ENCODE measurements around the gene GALK2. TPM values are rescaled to one million over a fixed set of nuclear protein-coding genes. Genes with fewer than 3 reads are reported as not detected.
"Not testable (repeated sequence)": the region's sequence is repeated elsewhere in the genome, so short reads cannot be mapped to it uniquely, and the experiment has no call there.

The GALK2 gene
- total and polyA plus RNA-seq, 9 donors: 13.4 to 26.5 (median 15.4) TPM

DNA sequence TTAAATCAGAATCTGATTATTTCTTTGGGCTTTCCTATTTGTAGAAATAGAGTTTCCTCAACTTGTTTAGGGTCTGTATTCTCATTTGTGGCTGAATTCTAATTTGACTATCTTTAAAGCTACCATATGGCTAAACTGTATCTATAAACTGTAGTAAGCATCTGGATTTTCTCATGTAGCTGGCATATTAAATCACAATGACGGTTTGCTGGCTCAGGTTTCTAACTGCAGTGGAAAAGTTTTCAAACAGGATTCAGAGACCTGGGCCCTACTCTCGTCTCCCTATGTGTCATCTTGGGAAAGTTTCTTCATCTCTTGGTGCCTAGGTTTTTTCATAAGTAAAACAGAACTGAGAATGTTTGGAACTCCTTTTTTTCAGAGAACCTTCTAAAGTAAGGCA lies 68.3 kb downstream of the GALK2 start:
- Histone ChIP-seq H3K27me3 (ENCODE audit: control insufficient read depth, insufficient read depth, low read length) (no peaks in the 10 kb centered on the region), H3K4me1 (ENCODE audit: control insufficient read depth, insufficient read depth, low read length) (no peaks in the 10 kb centered on the region), H3K36me3 (ENCODE audit: control insufficient read depth, insufficient read depth, low read length) (peaks cover 6% of the 10 kb centered on the region), H3K9me3 (replicated peaks; ENCODE audit: control insufficient read depth, low read depth, low read length) (no peaks in the 10 kb centered on the region), H3K4me3 (ENCODE audit: low read length) (no peak overlapping the region), H3K27ac (ENCODE audit: low read length) (peak overlapping the region; percentile 50)
- DNase-seq: peak; percentile 89
- WGBS (ENCODE audit: insufficient coverage): 0% methylated on average over 1 of the region's 2 CpGs

DNA sequence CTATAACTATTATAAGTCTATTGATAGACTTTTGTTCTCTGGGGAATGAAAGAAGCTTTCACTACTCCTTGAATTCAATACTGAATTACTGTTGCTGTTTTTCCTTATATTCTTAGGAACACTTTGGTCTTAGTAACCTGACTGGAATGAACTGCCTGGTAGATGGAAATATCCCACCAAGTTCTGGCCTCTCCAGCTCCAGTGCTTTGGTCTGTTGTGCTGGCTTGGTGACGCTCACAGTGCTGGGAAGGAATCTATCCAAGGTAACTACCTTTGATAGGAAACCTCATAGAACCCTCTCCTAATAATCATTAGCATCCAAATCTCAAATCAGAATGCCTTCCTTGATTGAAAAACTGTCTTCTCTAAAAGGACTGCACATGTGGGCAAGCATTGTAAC lies 69.1 kb downstream of the GALK2 start:
- H3K27me3 ChIP-seq (ENCODE audit: control insufficient read depth, insufficient read depth, low read length): no peaks in the 10 kb centered on the region
- peaks cover 6% of the 10 kb centered on the region for H3K36me3 ChIP-seq (ENCODE audit: control insufficient read depth, insufficient read depth, low read length)
- no CpG with 5 or more reads among the region's 1 CpG for WGBS (ENCODE audit: insufficient coverage)
- DNase-seq: peak; percentile 44
- H3K4me1 ChIP-seq (ENCODE audit: control insufficient read depth, insufficient read depth, low read length): no peaks in the 10 kb centered on the region
- no peak overlapping the region for H3K4me3 ChIP-seq (ENCODE audit: low read length)
- peak overlapping the region; percentile 50 for H3K27ac ChIP-seq (ENCODE audit: low read length)
- H3K9me3 ChIP-seq (replicated peaks; ENCODE audit: control insufficient read depth, low read depth, low read length): no peaks in the 10 kb centered on the region

DNA sequence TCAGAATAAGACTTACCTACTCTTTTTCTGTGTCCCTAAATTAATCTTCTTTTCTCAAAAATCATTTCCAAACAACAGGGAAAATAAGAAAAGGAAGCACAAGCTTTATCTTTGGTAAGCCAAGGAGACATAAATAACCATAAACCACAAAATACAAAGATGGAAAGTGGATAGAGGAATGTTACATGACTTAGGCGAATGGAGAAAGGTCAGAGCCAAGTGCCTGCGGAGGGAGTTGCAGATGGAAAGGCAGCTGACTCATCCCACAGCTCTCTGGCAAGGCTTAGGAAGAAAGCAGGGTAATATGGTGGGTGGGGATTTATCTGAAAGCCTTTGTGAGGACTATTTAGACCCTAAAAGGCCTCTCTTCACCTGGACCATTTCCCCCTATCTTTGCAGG lies 72.8 kb downstream of the GALK2 start:
- Histone ChIP-seq H3K4me3 (ENCODE audit: low read length) (no peak overlapping the region), H3K36me3 (ENCODE audit: control insufficient read depth, insufficient read depth, low read length) (peaks cover 6% of the 10 kb centered on the region), H3K27me3 (ENCODE audit: control insufficient read depth, insufficient read depth, low read length) (no peaks in the 10 kb centered on the region), H3K27ac (ENCODE audit: low read length) (no peak overlapping the region), H3K9me3 (replicated peaks; ENCODE audit: control insufficient read depth, low read depth, low read length) (no peaks in the 10 kb centered on the region), H3K4me1 (ENCODE audit: control insufficient read depth, insufficient read depth, low read length) (no peaks in the 10 kb centered on the region)
- no peak for DNase-seq
- WGBS (ENCODE audit: insufficient coverage): 92% methylated on average over 2 of the region's 2 CpGs

DNA sequence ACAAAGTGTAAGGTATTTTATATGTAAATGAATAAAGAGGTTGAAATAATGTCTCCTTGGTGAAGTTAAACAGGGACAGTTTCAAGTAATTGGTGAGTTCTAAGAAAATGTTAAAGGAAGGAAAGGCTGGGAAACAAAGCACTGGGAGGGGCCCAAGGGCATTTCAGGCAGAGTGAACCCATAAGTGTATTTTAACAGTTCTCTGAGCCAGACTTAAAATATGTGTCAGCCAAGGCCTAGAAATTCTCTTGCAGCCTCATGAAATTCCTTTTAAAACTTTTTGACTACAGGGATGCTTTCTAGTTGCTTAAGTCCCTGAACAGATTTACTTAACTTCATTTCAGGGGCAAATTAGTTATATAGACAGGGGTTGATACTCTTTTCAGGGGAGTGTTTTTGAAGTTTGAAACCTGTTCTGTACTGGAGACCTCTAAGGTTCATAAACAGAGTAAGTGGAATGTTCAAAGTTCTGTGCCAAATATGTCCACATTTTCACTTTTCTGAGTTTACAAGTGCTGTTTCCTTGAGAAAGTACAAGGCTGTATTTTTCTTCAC lies 77.6 kb downstream of the GALK2 start:
- Histone ChIP-seq H3K27me3 (ENCODE audit: control insufficient read depth, insufficient read depth, low read length) (no peaks in the 10 kb centered on the region), H3K36me3 (ENCODE audit: control insufficient read depth, insufficient read depth, low read length) (peaks cover 6% of the 10 kb centered on the region), H3K4me3 (ENCODE audit: low read length) (no peak overlapping the region), H3K4me1 (ENCODE audit: control insufficient read depth, insufficient read depth, low read length) (no peaks in the 10 kb centered on the region), H3K9me3 (replicated peaks; ENCODE audit: control insufficient read depth, low read depth, low read length) (no peaks in the 10 kb centered on the region), H3K27ac (ENCODE audit: low read length) (peak overlapping the region; percentile 22)
- peak; percentile 43 for DNase-seq

DNA sequence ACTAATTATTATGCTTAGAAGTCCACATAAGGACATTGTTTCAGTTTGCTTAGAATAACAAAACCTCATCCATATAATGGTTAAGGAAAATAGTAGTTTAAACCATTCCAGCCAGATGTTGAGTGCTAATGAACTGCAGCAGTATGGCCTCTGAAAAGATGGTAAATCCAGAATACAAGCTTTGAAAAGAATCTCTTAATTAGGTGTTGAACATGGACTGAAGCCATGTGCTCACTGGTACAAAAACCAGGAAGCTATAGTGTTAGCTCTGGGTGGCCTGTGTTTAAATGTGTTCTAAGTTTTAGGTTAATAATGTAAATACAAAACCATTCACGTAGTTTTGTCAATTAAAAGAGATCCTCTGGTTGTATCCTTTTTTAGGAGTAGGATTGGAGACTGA lies 78.2 kb downstream of the GALK2 start:
- H3K27ac ChIP-seq (ENCODE audit: low read length): no peak overlapping the region
- H3K4me1 ChIP-seq (ENCODE audit: control insufficient read depth, insufficient read depth, low read length): no peaks in the 10 kb centered on the region
- no peak for DNase-seq
- H3K36me3 ChIP-seq (ENCODE audit: control insufficient read depth, insufficient read depth, low read length): peaks cover under 1% of the 10 kb centered on the region
- no peak overlapping the region for H3K4me3 ChIP-seq (ENCODE audit: low read length)
- H3K27me3 ChIP-seq (ENCODE audit: control insufficient read depth, insufficient read depth, low read length): no peaks in the 10 kb centered on the region
- WGBS (ENCODE audit: insufficient coverage): no CpG with 5 or more reads among the region's 1 CpG
- no peaks in the 10 kb centered on the region for H3K9me3 ChIP-seq (replicated peaks; ENCODE audit: control insufficient read depth, low read depth, low read length)

DNA sequence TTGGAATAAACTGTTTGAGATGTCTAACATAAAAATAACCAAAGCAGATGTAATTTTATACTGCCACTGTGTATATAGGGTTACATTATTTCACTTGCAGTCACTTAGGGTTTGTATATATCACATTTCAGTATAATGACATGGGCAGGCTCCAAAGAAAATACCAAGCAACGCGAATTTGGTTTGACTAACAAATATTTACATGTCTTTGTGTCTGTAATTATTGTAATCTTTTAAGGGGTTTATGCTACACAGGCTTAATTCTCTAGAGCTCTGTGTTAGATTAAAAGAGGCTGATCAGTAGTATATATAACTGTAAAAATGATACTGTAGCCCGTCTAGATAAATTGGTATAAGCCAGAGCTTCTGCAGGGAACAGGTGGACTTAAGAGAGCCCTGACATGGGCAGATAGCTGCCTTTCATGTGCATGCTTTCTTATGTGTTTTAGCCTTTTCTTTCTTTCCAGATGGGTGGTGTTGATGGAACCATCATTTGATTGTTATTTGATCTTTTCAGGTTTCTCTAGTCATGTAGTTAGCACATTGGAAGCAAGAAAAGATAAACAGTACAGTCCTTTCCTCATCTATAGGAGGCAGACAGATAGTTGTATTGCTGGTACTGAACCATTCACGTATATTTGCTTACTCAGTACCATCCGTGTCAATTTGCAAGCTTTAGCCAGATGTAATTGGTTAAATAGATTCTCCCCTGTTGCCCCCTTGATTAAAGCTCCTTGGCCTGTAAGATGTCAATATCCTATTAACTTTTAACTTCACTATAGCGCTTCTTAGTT lies 86.1 kb downstream of the GALK2 start:
- H3K9me3 ChIP-seq (replicated peaks; ENCODE audit: control insufficient read depth, low read depth, low read length): no peaks in the 10 kb centered on the region
- H3K36me3 ChIP-seq (ENCODE audit: control insufficient read depth, insufficient read depth, low read length): no peaks in the 10 kb centered on the region
- WGBS (ENCODE audit: insufficient coverage): 44% methylated on average over 1 of the region's 6 CpGs
- H3K4me1 ChIP-seq (ENCODE audit: control insufficient read depth, insufficient read depth, low read length): no peaks in the 10 kb centered on the region
- peak; percentile 20 for DNase-seq
- peak overlapping the region; percentile 15 for H3K27ac ChIP-seq (ENCODE audit: low read length)
- H3K27me3 ChIP-seq (ENCODE audit: control insufficient read depth, insufficient read depth, low read length): no peaks in the 10 kb centered on the region
- no peak overlapping the region for H3K4me3 ChIP-seq (ENCODE audit: low read length)

DNA sequence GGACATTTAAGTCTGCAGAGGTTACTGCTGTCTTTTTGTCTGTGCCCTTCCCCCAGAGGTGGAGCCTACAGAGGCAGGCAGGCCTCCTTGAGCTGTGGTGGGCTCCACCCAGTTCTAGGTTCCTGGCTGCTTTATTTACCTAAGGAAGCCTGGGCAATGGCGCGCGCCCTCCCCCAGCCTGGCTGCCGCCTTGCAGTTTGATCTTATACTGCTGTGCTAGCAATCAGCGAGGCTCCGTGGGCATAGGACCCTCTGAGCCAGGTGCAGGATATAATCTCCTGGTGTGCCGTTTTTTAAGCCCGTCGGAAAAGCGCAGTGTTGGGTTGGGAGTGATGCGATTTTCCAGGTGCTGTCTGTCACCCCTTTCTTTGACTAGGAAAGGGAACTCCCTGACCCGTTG lies 95.1 kb downstream of the GALK2 start:
- H3K4me3 ChIP-seq (ENCODE audit: low read length); DNase-seq; H3K4me1 ChIP-seq (ENCODE audit: control insufficient read depth, insufficient read depth, low read length); H3K36me3 ChIP-seq (ENCODE audit: control insufficient read depth, insufficient read depth, low read length); H3K27me3 ChIP-seq (ENCODE audit: control insufficient read depth, insufficient read depth, low read length); H3K27ac ChIP-seq (ENCODE audit: low read length); H3K9me3 ChIP-seq (replicated peaks; ENCODE audit: control insufficient read depth, low read depth, low read length): not testable (repeated sequence)
- WGBS (ENCODE audit: insufficient coverage): 100% methylated on average over 12 of the region's 12 CpGs

DNA sequence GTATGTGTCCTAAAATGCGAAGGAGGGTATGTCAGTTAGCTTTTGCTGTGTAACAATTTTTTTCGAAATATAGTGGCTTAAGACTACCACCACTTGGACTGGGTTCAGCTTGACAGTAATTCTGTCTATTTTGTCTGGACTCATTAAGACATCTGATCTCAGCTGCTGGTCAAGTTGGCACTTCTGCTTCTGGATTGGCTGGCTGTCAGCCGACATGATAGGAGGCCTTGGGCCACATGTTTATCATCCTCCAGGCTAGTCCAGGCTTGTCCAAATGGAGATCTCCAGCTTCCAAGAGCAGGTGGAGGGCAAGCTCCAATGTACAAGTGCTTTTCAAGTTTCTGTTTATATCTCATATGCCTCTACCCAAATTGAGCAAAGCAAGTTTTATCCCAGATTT lies 95.9 kb downstream of the GALK2 start:
- Histone ChIP-seq H3K27ac (ENCODE audit: low read length) (no peak overlapping the region), H3K4me3 (ENCODE audit: low read length) (no peak overlapping the region), H3K9me3 (replicated peaks; ENCODE audit: control insufficient read depth, low read depth, low read length) (peaks cover 7% of the 10 kb centered on the region), H3K27me3 (ENCODE audit: control insufficient read depth, insufficient read depth, low read length) (no peaks in the 10 kb centered on the region), H3K4me1 (ENCODE audit: control insufficient read depth, insufficient read depth, low read length) (peaks cover 1% of the 10 kb centered on the region), H3K36me3 (ENCODE audit: control insufficient read depth, insufficient read depth, low read length) (no peaks in the 10 kb centered on the region)
- DNase-seq: no peak
- WGBS (ENCODE audit: insufficient coverage): 88% methylated on average over 2 of the region's 3 CpGs

DNA sequence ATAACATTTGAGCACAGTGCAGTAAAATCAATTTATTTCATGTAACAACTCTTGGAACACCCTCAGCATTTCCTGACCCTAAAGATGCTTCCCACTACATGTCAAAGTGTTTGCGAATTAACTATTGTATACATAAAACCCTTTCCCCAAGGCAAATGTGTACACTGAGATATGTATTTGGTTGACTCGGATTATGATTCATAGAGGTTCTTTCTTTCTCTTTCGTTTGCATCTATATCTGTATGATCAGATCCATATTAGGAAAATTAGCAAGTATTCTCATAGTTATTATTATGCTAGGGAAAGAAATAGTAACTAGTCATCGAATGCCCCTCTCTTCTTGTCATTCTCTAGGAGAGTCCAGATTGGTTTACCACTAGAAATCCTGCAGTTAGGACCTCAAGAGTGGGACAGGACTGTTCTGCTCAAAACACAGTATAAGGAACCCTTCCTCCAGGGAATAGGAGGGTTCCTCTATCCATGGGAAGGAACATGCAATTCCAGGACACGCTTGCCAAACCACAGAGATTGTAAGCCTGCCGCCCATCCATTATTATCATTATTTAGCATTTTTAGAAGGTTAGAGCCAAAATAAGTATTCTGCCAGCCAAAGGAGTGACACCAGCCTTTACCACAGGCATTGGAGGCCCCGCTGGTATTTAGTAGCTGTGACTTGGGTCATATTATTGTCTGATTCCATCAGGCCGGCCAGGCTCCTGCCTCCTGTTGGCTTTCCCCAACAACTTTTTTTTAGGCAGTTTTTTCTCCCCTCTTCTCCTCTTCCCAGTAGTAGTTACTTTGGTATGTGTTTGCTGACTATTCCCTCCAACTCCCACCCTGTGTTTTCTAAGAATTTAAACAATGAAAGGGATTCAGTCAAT lies 100.7 kb downstream of the GALK2 start:
- no peaks in the 10 kb centered on the region for H3K27me3 ChIP-seq (ENCODE audit: control insufficient read depth, insufficient read depth, low read length)
- peaks cover under 1% of the 10 kb centered on the region for H3K9me3 ChIP-seq (replicated peaks; ENCODE audit: control insufficient read depth, low read depth, low read length)
- DNase-seq: no peak
- H3K4me1 ChIP-seq (ENCODE audit: control insufficient read depth, insufficient read depth, low read length): peaks cover 2% of the 10 kb centered on the region
- no peak overlapping the region for H3K27ac ChIP-seq (ENCODE audit: low read length)
- no peak overlapping the region for H3K4me3 ChIP-seq (ENCODE audit: low read length)
- no peaks in the 10 kb centered on the region for H3K36me3 ChIP-seq (ENCODE audit: control insufficient read depth, insufficient read depth, low read length)
- no CpG with 5 or more reads among the region's 8 CpGs for WGBS (ENCODE audit: insufficient coverage)

DNA sequence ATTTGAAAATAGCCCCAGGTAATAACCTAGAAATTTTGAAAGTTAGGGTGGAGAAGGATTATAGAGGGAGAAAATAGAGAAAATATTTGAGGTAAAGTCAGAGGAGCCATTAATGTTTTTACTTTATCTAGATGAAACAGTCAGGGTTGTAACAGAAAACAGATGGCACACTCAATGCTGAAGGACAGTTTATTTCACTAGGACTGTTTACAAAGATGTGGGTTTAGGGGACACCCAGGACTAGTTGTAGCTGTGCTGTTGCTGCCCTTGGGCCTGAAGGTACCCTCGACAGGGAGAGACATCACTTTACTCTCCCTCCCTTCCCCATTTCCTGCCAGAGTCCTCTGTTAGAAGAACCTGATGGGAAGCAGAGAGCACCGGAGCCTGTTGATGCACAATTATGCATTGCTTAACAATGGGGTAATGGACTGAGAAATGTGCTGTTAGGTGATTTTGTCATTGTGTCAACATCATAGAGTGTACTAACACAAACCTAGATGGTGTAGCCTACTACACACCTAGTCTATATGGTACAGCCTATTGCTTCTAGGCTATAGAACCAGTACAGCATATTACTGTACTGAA lies 103.8 kb downstream of the GALK2 start:
- Histone ChIP-seq H3K4me3 (ENCODE audit: low read length) (no peak overlapping the region), H3K4me1 (ENCODE audit: control insufficient read depth, insufficient read depth, low read length) (peaks cover 3% of the 10 kb centered on the region), H3K9me3 (replicated peaks; ENCODE audit: control insufficient read depth, low read depth, low read length) (no peaks in the 10 kb centered on the region), H3K27ac (ENCODE audit: low read length) (no peak overlapping the region), H3K27me3 (ENCODE audit: control insufficient read depth, insufficient read depth, low read length) (no peaks in the 10 kb centered on the region), H3K36me3 (ENCODE audit: control insufficient read depth, insufficient read depth, low read length) (no peaks in the 10 kb centered on the region)
- no peak for DNase-seq
- WGBS (ENCODE audit: insufficient coverage): no CpG with 5 or more reads among the region's 2 CpGs
